SW480 (cell line): ENCODE results near the gene HOXB5.

Experiments
- DNase-seq: peaks from one replicate; pipeline ENCODE4 v3.0.0-alpha.2; 2016; ENCODE audit warnings: low spot score

HOXB5 gene

GRCh38 chr17:48571826-48572417 lies 21.7 kb downstream of the HOXB5 start:
- no peak for DNase-seq

GRCh38 chr17:48571024-48571818 lies 22.4 kb downstream of the HOXB5 start:
- no peak for DNase-seq

- no peak for DNase-seq
Measured at GRCh38 chr17:48570325-48571023, 23.1 kb downstream of the HOXB5 start.

GRCh38 chr17:48569674-48570324 lies 23.8 kb downstream of the HOXB5 start:
- no peak for DNase-seq

DNA sequence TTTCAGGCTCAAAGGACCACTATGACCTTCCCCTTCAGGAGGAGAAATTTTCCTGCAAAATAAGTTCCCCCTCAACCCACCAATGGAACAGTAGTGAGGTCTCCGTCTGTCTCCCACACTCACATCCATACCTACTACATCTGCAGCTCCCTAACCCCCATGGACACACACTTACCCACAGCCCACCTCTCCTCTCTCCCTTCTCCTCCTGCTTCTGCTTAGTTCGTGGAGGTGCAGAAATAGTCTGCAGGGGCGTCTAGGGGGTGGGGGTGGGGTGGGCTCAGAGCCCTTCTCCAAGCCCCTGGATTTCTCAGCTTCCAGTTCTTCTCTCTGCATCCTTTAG lies 24.4 kb downstream of the HOXB5 start:
- DNase-seq, result no peak

DNA sequence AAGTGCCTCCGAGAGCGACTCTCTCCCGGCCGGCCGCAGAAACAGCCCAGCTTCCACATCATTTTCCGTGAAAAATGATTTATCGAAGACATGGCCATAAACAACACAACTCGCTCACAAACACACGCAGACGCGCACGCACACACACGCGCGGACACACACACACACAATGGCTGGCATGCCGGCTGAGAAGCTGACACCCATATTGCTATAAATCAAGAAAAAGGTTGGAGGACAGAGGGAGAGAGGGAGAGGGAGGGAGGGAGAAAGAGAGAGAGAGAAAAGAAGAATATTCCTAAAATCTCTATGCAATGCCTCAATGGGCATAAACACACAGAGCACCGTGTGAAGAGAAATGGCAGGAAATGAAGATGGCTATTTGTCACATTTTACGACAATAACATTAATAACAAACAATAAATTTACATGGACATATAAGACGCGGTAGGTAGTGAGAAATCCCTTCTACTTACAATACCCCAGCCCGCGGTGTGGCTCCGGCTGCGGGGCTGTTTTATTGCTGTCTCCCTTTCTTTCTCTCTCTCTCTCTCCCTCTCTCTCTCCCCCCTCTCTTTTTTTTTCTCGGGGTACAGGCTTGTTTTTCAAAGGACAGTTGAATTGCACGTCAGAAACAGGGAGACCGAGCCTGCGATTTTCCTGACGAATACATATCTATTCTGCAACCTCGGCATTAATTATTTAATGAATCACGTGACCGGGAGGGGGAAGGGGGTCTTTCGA lies 24.9 kb downstream of the HOXB5 start:
- no peak for DNase-seq

GRCh38 chr17:48567646-48568354 lies 25.8 kb downstream of the HOXB5 start:
- no peak for DNase-seq

DNA sequence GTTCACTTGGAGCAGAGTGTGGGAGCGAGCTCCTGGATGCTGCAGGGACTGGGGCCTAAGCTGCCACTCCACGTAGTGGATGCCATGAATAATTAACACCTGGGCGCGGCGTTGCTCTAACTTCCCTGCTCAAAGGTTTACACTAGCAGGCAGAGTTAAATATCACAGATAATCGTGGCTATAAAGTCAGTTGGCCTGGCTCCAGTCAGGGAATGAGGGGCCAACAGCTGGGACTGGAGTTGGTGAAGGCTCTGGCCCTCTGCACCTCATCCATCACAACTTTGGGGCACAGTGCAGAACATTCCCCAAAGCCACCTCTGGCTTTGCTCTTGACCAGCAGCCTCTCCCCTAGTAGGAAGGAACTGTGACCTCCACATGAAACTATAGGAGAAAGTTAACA lies 26.4 kb downstream of the HOXB5 start:
- no peak for DNase-seq

DNA sequence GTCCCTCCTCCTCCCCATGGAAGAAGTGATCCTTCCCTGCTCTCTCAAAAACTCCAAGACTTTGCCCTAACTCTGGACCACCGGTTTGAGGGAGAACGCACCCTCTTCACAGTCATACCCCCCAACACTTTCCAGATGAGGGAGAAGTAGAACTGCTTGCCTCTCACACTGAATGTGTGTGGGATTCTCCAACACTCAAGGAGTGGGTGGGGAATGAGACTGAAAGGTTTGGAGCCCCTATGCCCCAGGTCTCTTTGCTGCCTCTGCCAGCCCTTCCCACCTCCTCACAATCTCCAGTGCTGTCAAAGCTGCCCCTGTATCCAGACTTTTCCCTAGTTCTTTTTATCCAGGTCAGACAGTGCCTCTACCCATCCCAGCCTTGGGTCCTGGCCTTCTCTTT lies 26.9 kb downstream of the HOXB5 start:
- no peak for DNase-seq

GRCh38 chr17:48565925-48566710 lies 27.5 kb downstream of the HOXB5 start:
- DNase-seq, result no peak

- DNase-seq, result no peak
Measured at GRCh38 chr17:48565022-48565554, 28.5 kb downstream of the HOXB5 start.

DNA sequence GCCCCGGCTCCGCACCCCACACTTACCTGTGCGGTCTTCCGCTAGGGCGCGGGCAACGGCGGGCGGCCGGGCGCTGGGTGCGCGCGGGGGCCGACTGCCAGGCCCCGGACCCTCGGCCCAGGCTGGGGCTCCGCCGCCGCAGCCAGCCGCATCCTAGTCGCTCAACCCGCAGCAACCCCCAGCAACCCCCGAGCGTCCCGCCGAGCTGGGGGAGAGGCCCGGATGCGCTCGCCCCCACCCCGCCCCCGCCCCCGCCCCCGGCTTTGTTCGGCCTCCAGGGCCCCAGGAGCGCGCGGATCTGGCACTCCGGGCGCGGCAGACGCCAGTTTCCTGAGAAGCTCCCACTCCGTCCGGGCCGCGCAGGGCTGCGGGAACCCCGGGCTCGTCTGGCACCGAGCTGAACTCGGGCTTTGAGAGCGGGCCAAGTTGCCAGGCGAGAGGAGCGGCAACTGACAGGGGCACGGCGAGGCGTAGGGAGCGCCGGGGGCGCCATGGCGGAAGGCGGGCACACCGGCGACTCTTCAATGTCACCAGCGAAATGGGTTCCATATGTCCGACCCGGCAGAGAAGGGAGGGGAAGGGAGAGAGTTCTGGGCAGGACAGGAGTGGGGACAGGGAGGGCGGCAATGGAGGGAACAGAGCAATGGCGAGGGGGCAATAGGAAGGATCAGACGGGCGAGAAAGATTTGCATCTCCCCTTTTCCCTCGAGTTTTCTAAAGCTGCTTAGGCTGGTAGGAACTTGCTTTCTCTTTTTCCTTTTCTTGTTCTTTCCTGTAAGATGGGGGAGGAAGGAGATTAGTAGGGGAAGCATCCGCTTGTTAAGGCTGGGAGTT lies 29.2 kb downstream of the HOXB5 start:
- no peak for DNase-seq

GRCh38 chr17:48563867-48564187 lies 29.8 kb downstream of the HOXB5 start:
- DNase-seq, result no peak

DNA sequence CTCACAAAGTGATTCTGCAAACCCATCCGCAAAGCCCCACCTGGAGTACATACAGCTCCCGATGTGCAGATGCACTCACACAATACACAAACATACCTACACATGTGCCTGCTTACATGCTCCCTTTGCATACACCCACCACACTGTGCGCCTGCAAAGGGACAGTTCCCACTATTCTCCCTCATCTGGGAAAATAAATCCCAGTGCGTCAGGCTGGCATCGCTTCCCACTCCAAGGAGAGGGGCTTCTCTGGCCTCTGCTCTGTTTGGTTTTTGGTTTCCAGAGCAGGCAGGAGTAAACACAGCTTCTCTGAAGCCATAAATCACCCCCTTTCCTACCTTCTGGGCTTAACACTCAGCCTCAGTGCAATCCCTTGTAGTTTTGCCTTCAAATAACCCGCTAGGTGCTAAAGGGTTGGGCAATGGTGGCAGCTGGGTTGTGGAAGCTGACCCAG lies 30.2 kb downstream of the HOXB5 start:
- no peak for DNase-seq

GRCh38 chr17:48562934-48563333 lies 30.6 kb downstream of the HOXB5 start:
- DNase-seq, result no peak

DNA sequence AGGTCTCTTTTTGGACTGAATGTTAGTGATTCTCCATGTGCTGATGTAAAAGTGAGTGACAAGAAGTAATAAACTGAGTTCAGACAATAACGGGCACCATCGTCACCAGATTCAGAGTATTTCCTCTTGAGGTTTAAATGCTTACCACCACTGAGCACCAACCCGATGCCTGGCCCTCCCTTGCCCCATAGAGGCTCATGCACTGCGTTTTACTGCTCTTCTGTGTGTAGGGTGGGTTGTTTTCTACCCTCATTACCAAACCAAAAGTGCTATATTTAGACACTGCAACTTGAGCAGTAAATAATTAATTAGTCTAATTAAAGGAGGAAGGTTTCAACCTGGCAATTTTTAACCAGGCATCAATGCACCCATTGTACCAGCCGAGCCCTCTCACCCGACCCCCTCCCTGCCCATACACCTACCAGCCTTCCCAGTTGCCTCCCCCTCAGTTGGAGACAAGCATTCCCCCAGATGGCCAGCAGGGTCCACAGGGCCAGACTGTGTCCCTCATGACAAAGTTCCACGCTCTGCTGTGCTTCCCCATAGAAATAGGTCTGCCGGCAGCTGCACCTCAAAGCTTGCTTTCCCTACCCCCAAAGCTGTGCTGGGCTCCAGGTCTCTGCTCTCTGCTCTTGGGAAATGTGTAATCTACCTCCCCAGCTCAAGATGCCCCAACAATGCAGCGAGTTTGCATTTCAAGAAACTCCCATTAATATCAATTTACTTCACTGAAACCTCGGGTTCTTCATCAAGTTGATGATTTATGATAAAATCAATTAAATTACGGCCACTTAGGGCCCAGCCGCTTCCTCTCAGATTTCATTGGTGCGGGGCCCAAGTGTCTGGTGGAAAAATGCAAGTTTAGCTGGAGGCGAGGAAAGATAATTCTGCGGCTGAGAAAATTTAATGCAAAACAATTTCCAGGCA lies 31.4 kb downstream of the HOXB5 start:
- DNase-seq, result peak; percentile 39

GRCh38 chr17:48559840-48560817 lies 33.5 kb downstream of the HOXB5 start:
- no peak for DNase-seq
